Nephron progenitor cell (in vitro differentiated cells): ENCODE measurements around the gene ZSCAN2.

Experiments
- DNase-seq: peaks from one replicate; pipeline ENCODE4 v3.0.0; 2021
- H3K27ac Mint-ChIP-seq: 2 replicates; pipeline ENCODE4 v1.8.0; 2021; ENCODE audit warnings: mild to moderate bottlenecking, moderate library complexity, mixed read lengths
- H3K27me3 Mint-ChIP-seq: 2 replicates; pipeline ENCODE4 v1.8.0; 2021; ENCODE audit warnings: mild to moderate bottlenecking, low read depth, mixed read lengths; ENCODE audit not compliant: poor library complexity
- H3K36me3 Mint-ChIP-seq: 2 replicates; pipeline ENCODE4 v1.8.0; 2021; ENCODE audit warnings: low read depth, mixed read lengths
- H3K4me1 Mint-ChIP-seq: 2 replicates; pipeline ENCODE4 v1.8.0; 2021; ENCODE audit warnings: mixed read lengths
- H3K4me3 Mint-ChIP-seq: 2 replicates; pipeline ENCODE4 v1.8.0; 2021; ENCODE audit warnings: mild to moderate bottlenecking, moderate library complexity, mixed read lengths
- H3K9me3 Mint-ChIP-seq: 2 replicates; pipeline ENCODE4 v1.8.0; 2021; ENCODE audit warnings: mild to moderate bottlenecking, moderate library complexity, mixed read lengths
- TF ChIP-seq, protein P1 (sequence below): fragments of 200-600 bp; sonication (generic); IDR thresholded peaks from 2 replicates; pipeline ENCODE4 v1.5.0; 2021; ENCODE audit warnings: antibody characterized with exemption

Gene ZSCAN2

DNA sequence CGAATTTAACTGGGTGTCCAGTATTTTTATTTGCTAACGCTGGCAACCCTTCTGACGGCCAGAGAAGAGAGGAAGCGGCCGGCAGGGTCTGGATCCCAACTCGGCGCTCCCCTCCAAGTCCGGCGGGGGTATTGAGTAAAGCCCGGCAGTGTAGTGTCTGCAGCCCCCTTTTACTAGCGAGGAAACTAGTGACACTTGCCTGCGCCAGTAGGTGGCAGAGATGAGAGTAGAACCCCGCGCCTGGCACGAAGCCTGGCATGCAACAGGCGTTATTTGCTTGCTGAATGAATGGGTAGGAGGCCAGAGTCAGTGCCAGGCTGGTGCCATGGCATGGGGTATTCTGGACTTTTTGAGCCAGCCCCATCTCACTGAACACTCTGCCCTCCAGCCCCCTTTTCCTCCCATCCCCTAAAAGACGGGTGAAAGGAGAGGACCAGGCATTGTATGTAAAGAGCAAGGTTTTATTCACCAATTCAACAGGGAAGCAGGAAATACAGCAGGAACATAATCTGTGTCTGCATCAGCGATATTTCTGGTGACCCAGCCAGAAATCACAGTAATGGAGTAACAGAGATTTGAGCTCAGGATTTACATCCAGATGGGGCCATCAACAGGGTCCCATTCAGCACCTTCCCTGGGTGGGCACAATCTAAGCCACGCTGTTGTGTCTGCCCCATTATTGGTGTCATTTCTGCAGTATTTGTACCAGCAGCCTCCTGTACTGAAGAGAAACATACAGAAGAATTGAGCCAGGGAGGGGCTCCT lies 54.1 kb downstream of the ZSCAN2 start:
- H3K27ac Mint-ChIP-seq = no peak overlapping the region
- peaks cover 22% of the 10 kb centered on the region for H3K27me3 Mint-ChIP-seq
- H3K4me1 Mint-ChIP-seq = peaks cover 51% of the 10 kb centered on the region
- TF ChIP-seq, protein P1, sequence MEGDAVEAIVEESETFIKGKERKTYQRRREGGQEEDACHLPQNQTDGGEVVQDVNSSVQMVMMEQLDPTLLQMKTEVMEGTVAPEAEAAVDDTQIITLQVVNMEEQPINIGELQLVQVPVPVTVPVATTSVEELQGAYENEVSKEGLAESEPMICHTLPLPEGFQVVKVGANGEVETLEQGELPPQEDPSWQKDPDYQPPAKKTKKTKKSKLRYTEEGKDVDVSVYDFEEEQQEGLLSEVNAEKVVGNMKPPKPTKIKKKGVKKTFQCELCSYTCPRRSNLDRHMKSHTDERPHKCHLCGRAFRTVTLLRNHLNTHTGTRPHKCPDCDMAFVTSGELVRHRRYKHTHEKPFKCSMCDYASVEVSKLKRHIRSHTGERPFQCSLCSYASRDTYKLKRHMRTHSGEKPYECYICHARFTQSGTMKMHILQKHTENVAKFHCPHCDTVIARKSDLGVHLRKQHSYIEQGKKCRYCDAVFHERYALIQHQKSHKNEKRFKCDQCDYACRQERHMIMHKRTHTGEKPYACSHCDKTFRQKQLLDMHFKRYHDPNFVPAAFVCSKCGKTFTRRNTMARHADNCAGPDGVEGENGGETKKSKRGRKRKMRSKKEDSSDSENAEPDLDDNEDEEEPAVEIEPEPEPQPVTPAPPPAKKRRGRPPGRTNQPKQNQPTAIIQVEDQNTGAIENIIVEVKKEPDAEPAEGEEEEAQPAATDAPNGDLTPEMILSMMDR = peak; percentile 50
- DNase-seq = peak; percentile 65
- H3K4me3 Mint-ChIP-seq = peak overlapping the region; percentile 96
- H3K36me3 Mint-ChIP-seq = peaks cover 15% of the 10 kb centered on the region
- H3K9me3 Mint-ChIP-seq = no peaks in the 10 kb centered on the region

DNA sequence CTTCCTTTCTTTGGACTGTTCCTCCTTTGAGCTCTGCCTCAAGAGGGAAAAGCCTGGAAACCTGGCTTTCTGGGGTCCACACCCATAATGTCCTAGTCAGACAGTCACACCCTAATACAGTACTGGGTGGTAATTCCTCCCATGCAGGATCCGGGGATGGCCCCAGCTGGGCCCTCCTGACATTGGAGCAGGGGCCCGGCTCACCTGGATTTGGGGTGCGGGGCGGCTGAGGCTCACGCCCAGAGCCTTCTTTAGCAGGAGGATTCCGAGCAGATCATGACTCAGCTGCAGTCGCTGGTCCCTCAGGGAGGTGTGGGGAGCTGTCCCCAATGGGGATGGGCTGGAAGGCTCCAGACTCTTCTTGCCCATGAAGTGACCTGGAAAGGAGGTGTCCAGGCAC lies 56.2 kb downstream of the ZSCAN2 start:
- Mint-ChIP-seq H3K27me3 (peaks cover 23% of the 10 kb centered on the region), H3K4me1 (peaks cover 52% of the 10 kb centered on the region), H3K4me3 (peak overlapping the region; percentile 84), H3K36me3 (peaks cover 6% of the 10 kb centered on the region), H3K27ac (no peak overlapping the region), H3K9me3 (no peaks in the 10 kb centered on the region)
- no peak for DNase-seq
- TF ChIP-seq, protein P1 = no peak

DNA sequence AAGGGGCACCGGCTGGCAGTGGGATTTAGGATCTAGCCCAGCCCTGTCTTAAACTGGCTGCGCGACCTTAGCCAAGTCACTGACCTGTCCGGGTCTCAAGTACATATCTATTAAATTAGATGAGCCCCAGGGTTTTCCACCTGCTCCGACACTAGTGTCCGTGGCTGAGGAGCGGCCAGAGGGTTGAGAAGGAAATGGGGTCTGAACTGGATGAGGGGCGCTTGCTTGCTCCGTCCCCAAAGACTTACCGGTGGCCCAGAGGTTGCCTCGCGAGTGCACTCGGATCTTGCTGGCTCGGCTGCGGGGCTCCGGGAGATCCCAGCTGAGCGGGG lies 56.9 kb downstream of the ZSCAN2 start:
- H3K36me3 Mint-ChIP-seq = peaks cover 5% of the 10 kb centered on the region
- H3K27ac Mint-ChIP-seq = no peak overlapping the region
- H3K4me1 Mint-ChIP-seq = peaks cover 44% of the 10 kb centered on the region
- no peak for DNase-seq
- peak overlapping the region; percentile 84 for H3K4me3 Mint-ChIP-seq
- TF ChIP-seq, protein P1 = no peak
- peaks cover 23% of the 10 kb centered on the region for H3K27me3 Mint-ChIP-seq
- H3K9me3 Mint-ChIP-seq = no peaks in the 10 kb centered on the region

DNA sequence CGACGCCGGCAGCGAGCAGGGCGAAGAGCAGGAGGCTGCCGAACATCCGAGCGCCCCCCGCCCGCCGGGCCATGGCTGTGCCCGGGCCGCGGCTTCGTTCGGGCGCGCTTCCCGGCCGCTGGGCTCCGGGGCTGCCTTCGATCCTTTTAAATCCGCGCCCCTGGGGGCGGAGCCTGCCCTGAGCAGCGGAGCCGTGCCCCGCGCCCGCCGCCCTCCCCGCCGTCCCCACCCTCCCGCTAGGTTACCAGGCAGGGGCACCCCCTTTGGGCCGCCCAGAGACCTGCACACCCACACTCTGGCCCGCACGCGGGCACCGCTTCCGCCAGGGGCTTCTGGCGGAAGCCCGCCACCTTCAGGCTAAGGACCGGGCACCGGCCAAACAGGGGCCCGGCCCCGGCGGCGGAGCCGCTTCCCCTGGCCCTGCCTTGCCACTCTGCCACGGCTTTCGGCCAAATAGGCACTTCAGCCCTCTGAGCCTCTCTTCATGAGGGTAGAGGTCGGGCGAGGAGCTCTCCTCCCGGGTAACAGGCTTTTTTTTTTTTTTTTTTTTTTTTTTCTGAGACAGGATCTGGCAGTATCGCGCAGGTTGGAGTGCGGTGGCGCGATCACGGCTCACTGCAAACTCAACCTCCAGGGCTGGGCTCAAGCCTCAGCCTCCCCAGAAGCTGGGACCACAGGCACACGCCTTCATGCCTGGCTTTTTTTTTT lies 57.4 kb downstream of the ZSCAN2 start, which contains the start of gene NMB:
Gene NMB, minus strand, starts transcription at position 120 of the 708 bp plus-strand sequence. Its CDS starts 47 bp downstream, at position 73.
- H3K27ac Mint-ChIP-seq = peak within 1 kb of the TSS; percentile 29
- H3K27me3 Mint-ChIP-seq = peaks cover 23% of the 10 kb centered on the region
- peak; percentile 87 for DNase-seq
- TF ChIP-seq, protein P1 = peak; percentile 46
- H3K36me3 Mint-ChIP-seq = peaks cover 5% of the 10 kb centered on the region
- H3K9me3 Mint-ChIP-seq = no peaks in the 10 kb centered on the region
- H3K4me1 Mint-ChIP-seq = peaks cover 41% of the 10 kb centered on the region
- H3K4me3 Mint-ChIP-seq = peak within 1 kb of the TSS; percentile 84

DNA sequence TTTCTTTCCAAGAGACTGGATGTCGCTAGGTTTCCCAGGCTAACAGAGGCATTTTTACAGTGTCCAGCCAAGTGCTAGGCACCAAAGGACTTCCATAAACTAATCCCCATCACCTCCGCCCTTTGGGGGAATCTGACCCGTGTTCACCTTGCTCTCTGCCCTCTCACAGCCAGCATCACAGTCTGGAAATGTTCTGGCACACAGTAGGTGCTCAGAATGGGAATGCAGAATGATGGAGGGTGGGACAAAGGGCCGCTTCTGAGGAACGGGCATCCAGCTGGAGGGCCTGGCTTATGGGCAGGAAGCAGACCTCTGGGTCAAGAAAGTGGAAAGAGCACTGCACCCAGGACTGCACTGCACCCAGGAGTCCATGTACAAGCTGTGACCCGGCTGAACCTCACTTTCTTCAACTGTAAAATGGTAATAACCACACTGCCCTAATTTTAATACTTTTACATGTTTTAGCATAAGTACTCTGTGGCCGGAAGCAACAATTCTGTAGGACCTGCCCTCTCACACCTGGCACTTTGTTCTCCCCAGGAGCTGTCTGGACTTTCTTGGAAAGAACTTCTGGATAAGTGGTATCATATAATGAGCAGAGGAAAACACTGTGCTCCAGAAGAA lies 58.1 kb downstream of the ZSCAN2 start:
- Mint-ChIP-seq H3K4me3 (peak overlapping the region; percentile 72), H3K36me3 (peaks cover 6% of the 10 kb centered on the region), H3K27me3 (peaks cover 23% of the 10 kb centered on the region), H3K27ac (no peak overlapping the region), H3K9me3 (no peaks in the 10 kb centered on the region), H3K4me1 (peaks cover 34% of the 10 kb centered on the region)
- TF ChIP-seq, protein P1 = no peak
- no peak for DNase-seq
